Gastrocnemius medialis (tissue), 4 donors: ENCODE measurements around the gene PLEKHG3. TPM values are rescaled to one million over a fixed set of nuclear protein-coding genes. Genes with fewer than 3 reads are reported as not detected.

Source experiments
- ATAC-seq, 2 donors: fragments of 150-250 bp; one replicate each; pipeline ENCODE4 v1.9.1; 2016
- DNase-seq, 2 donors: peaks; one replicate each; pipeline ENCODE4 v3.0.0-alpha.2; 2019
- H3K27ac ChIP-seq, 4 donors: fragments of 200-600 bp; sonication (generic); 1 replicate in 1 of 4; 2 replicates in 3 of 4; pipeline ENCODE4 v1.5.1; 2016 to 2018; ENCODE audit warnings: mild to moderate bottlenecking in 2 of 4, moderate library complexity in 1 of 4
- H3K27me3 ChIP-seq, 3 donors: fragments of 200-600 bp; sonication (generic) in 2 of 3; 1 replicate in 1 of 3; 2 replicates in 2 of 3; pipeline versions ENCODE4 v1.5.1 to v1.6.0; 2016 to 2019; ENCODE audit warnings: mild to moderate bottlenecking in 1 of 3, moderate library complexity in 1 of 3
- H3K36me3 ChIP-seq, 2 donors: fragments of 200-600 bp; sonication (generic) in 1 of 2; one replicate each; pipeline ENCODE4 v1.5.1; 2017 to 2018
- H3K4me1 ChIP-seq, 2 donors: fragments of 200-600 bp; sonication (generic) in 1 of 2; one replicate each; pipeline ENCODE4 v1.5.1; 2016 to 2017; ENCODE audit warnings: mild to moderate bottlenecking in 2 of 2
- H3K4me3 ChIP-seq, 4 donors: fragments of 200-600 bp; sonication (generic) in 3 of 4; 1 replicate in 1 of 4; 2 replicates in 3 of 4; pipeline ENCODE4 v1.5.1; 2016 to 2019; ENCODE audit warnings: mild to moderate bottlenecking in 2 of 4
- H3K9me3 ChIP-seq, 3 donors: fragments of 200-600 bp; sonication (generic) in 2 of 3; 1 replicate in 1 of 3; 2 replicates in 2 of 3; pipeline ENCODE4 v1.5.1; 2016 to 2019
- CTCF ChIP-seq, 5 experiments: fragments of 450-650 bp in 3 of 5; fragments of 200-600 bp in 2 of 5; sonication (generic) in 2 of 5; IDR thresholded peaks in 4 of 5; conservative IDR thresholded peaks in 1 of 5; 1 replicate in 4 of 5; 2 replicates in 1 of 5; pipeline ENCODE4 v1.5.1; 2016 to 2019; ENCODE audit warnings: antibody characterized with exemption in 5 of 5, mild to moderate bottlenecking in 3 of 5, moderate library complexity in 3 of 5
- POLR2A ChIP-seq, 2 donors: fragments of 450-650 bp; IDR thresholded peaks; one replicate each; pipeline ENCODE4 v1.6.1; 2017; ENCODE audit warnings: antibody characterized with exemption in 2 of 2, mild to moderate bottlenecking in 2 of 2, moderate library complexity in 2 of 2
- in situ Hi-C, 4 donors: fragments of 200-750 bp; cut with MboI; loops; one replicate each; pipeline versions ENCODE4 v1.15.0 to v1.8.0; 2017; ENCODE audit warnings: low sequenced_read_pairs in 4 of 4
- intact Hi-C: fragments of 100-400 bp; cut with DNase I; formaldehyde crosslinking; loops from one replicate; pipeline ENCODE4 v1.15.1; 2023; ENCODE audit warnings: low total_unique reads
- total RNA-seq, 4 donors: library from RNA; depleted of rRNA; stranded (reverse); fragments of >200 nt; gene quantifications; one replicate each; pipeline versions ENCODE4 v1.1.0 to v1.2.3, GENCODE V29; 2016

Gene PLEKHG3
- total RNA-seq, 4 donors from 2014 or later = 8.8 to 18.8 (median 14.5) TPM

GRCh38 chr14:64773046-64773445, 68.8 kb downstream of the PLEKHG3 start:
- in situ Hi-C loops = no loop called here
- DNase-seq = no peak

GRCh38 chr14:64773577-64773976, 69.4 kb downstream of the PLEKHG3 start:
- H3K36me3 ChIP-seq = peaks cover 4 to 86% of the 10 kb centered on the region in 2 donors
- H3K4me1 ChIP-seq = peaks cover 7 to 11% of the 10 kb centered on the region in 2 donors
- in situ Hi-C loops (no loop called here), intact Hi-C loops (no loop called here)
- H3K9me3 ChIP-seq = no peaks in the 10 kb centered on the region
- H3K27me3 ChIP-seq = no peaks in the 10 kb centered on the region
- TF ChIP-seq CTCF (IDR thresholded peaks at IDR 0.05 in 4 of 5, conservative IDR thresholded peaks at IDR 0.05 in 1 of 5) (no peak), POLR2A (IDR thresholded peaks at IDR 0.05) (no peak)
- ATAC-seq = no peak
- no peak overlapping the region for H3K4me3 ChIP-seq
- DNase-seq = no peak
- no peak overlapping the region for H3K27ac ChIP-seq

More at GRCh38 chr14:64773046-64773445, 68.8 kb downstream of the PLEKHG3 start:
- Histone ChIP-seq H3K4me3 (no peak overlapping the region), H3K9me3 (no peaks in the 10 kb centered on the region), H3K27ac (no peak overlapping the region), H3K36me3 (peaks cover 4 to 92% of the 10 kb centered on the region in 2 donors), H3K27me3 (no peaks in the 10 kb centered on the region), H3K4me1 (peaks cover 3 to 6% of the 10 kb centered on the region in 2 donors)
- no peak for ATAC-seq
- TF ChIP-seq CTCF (IDR thresholded peaks at IDR 0.05 in 4 of 5, conservative IDR thresholded peaks at IDR 0.05 in 1 of 5) (no peak), POLR2A (IDR thresholded peaks at IDR 0.05) (no peak)
- intact Hi-C loops = no loop called here

- H3K27ac ChIP-seq = no peak overlapping the region
- H3K36me3 ChIP-seq = peaks cover 2 to 79% of the 10 kb centered on the region in 2 donors
- H3K4me3 ChIP-seq = no peak overlapping the region
- ATAC-seq = no peak
- no peak for TF ChIP-seq CTCF (IDR thresholded peaks at IDR 0.05 in 4 of 5, conservative IDR thresholded peaks at IDR 0.05 in 1 of 5)
- no peak for TF ChIP-seq POLR2A (IDR thresholded peaks at IDR 0.05)
- no peak for DNase-seq
- H3K9me3 ChIP-seq = no peaks in the 10 kb centered on the region
- H3K4me1 ChIP-seq = peaks cover 14 to 18% of the 10 kb centered on the region in 2 donors
- intact Hi-C loops = no loop called here
- no peaks in the 10 kb centered on the region for H3K27me3 ChIP-seq
- in situ Hi-C loops = no loop called here
Observed at GRCh38 chr14:64774272-64774671, 70.0 kb downstream of the PLEKHG3 start.

GRCh38 chr14:64775081-64775777, 71.0 kb downstream of the PLEKHG3 start:
- no peak overlapping the region for H3K4me3 ChIP-seq
- in situ Hi-C loops (no loop called here), intact Hi-C loops (no loop called here)
- H3K4me1 ChIP-seq = peaks cover 24 to 27% of the 10 kb centered on the region in 2 donors
- TF ChIP-seq CTCF (IDR thresholded peaks at IDR 0.05 in 4 of 5, conservative IDR thresholded peaks at IDR 0.05 in 1 of 5) (no peak), POLR2A (IDR thresholded peaks at IDR 0.05) (no peak)
- DNase-seq = no peak
- no peaks in the 10 kb centered on the region for H3K27me3 ChIP-seq
- no peaks in the 10 kb centered on the region for H3K9me3 ChIP-seq
- H3K27ac ChIP-seq = no peak overlapping the region
- peaks cover 0 to 70% of the 10 kb centered on the region in 2 donors for H3K36me3 ChIP-seq
- ATAC-seq = no peak
